IMR-90 (cell line): ENCODE results near the gene TGM2. TPM values are rescaled to one million over a fixed set of nuclear protein-coding genes. Genes with fewer than 3 reads are reported as not detected.

Experiments used
- ATAC-seq: fragments of 200-7000 bp; cut with Tn5 transposase; 2 replicates; pipeline ENCODE4 v1.9.1; 2020; ENCODE audit warnings: low read depth, mild to moderate bottlenecking, moderate library complexity
- BruUV-seq: library from RNA; stranded (reverse); fragments of 400-500 nt; replicated peaks from 2 replicates; lab custom pipeline; 2021; lab: Mats Ljungman, UMichigan
- CTCF ChIA-PET: fragments of 300-600 bp; formaldehyde crosslinking; extraction: SDS; loops from one replicate; lab custom pipeline; 2021; ENCODE audit warnings: antibody characterized with exemption; lab: Yijun Ruan, JAX
- POLR2A ChIA-PET: fragments of 300-600 bp; sonication (Branson Sonifier 250); formaldehyde crosslinking; loops from one replicate; lab custom pipeline; 2022; ENCODE audit warnings: antibody characterized with exemption; ENCODE audit not compliant: unreplicated experiment; lab: Charles Lee
- DNase-seq: peaks from one replicate; pipeline ENCODE4 v3.0.0; 2013
- H2AFZ ChIP-seq: replicated peaks from 2 replicates; pipeline ENCODE3; 2013; ENCODE audit warnings: low read length, mild to moderate bottlenecking; ENCODE audit not compliant: poor library complexity
- H2AK5ac ChIP-seq: 2 replicates; pipeline ENCODE4 v1.6.1; 2013; ENCODE audit warnings: low read depth, low read length, inconsistent platforms
- H2AK9ac ChIP-seq: replicated peaks from 2 replicates; pipeline ENCODE3; 2013; ENCODE audit warnings: mild to moderate bottlenecking, low read depth, low read length, moderate library complexity; ENCODE audit not compliant: poor library complexity
- H2BK120ac ChIP-seq: 2 replicates; pipeline ENCODE4 v1.6.1; 2013; ENCODE audit warnings: low read depth, low read length, inconsistent platforms
- H2BK15ac ChIP-seq: 3 replicates; pipeline ENCODE4 v1.6.1; 2013; ENCODE audit warnings: low read depth, low read length, inconsistent platforms
- H2BK20ac ChIP-seq: 2 replicates; pipeline ENCODE4 v1.6.1; 2013; ENCODE audit warnings: low read depth, mild to moderate bottlenecking, inconsistent platforms, low read length, moderate library complexity
- H2BK5ac ChIP-seq: 2 replicates; pipeline ENCODE4 v1.6.1; 2013; ENCODE audit warnings: mild to moderate bottlenecking, low read depth, low read length, inconsistent platforms; ENCODE audit not compliant: poor library complexity, severe bottlenecking
- H3K14ac ChIP-seq: replicated peaks from 2 replicates; pipeline ENCODE4 v1.6.1; 2013; ENCODE audit warnings: low read depth, low read length, inconsistent platforms
- H3K18ac ChIP-seq: 2 replicates; pipeline ENCODE4 v1.6.1; 2013; ENCODE audit warnings: low read depth, low read length, control low read depth
- H3K23ac ChIP-seq: 2 replicates; pipeline ENCODE4 v1.6.1; 2013; ENCODE audit warnings: low read depth, low read length, inconsistent platforms
- H3K27ac ChIP-seq: 2 replicates; pipeline ENCODE4 v1.5.1; 2013; ENCODE audit warnings: mild to moderate bottlenecking, control low read depth, low read length; ENCODE audit not compliant: insufficient read depth
- H3K27me3 ChIP-seq: 2 replicates; pipeline ENCODE4 v1.6.1; 2013; ENCODE audit warnings: low read length; ENCODE audit not compliant: control insufficient read depth, insufficient read depth
- H3K36me3 ChIP-seq: 2 replicates; pipeline ENCODE4 v1.6.1; 2013; ENCODE audit warnings: low read length, mixed read lengths; ENCODE audit not compliant: control insufficient read depth, insufficient read depth
- H3K4ac ChIP-seq: 2 replicates; pipeline ENCODE4 v1.6.1; 2013; ENCODE audit warnings: low read depth, low read length, inconsistent platforms
- H3K4me1 ChIP-seq: 2 replicates; pipeline ENCODE4 v1.6.1; 2013; ENCODE audit warnings: low read length, mixed read lengths; ENCODE audit not compliant: control insufficient read depth, insufficient read depth
- H3K4me2 ChIP-seq: 2 replicates; pipeline ENCODE4 v1.6.1; 2013; ENCODE audit warnings: low read depth, mild to moderate bottlenecking, control low read depth, low read length, moderate library complexity
- H3K4me3 ChIP-seq: 2 replicates; pipeline ENCODE4 v1.5.1; 2013; ENCODE audit warnings: low read depth, mild to moderate bottlenecking, control low read depth, low read length, moderate library complexity; ENCODE audit not compliant: insufficient read depth
- H3K56ac ChIP-seq: 2 replicates; pipeline ENCODE4 v1.6.1; 2013; ENCODE audit warnings: low read length, inconsistent platforms; ENCODE audit not compliant: insufficient read depth; ENCODE audit errors: extremely low read depth
- H3K79me1 ChIP-seq, 2 experiments: 2 replicates each; pipeline ENCODE4 v1.6.1; 2013; ENCODE audit warnings: low read length in 2 of 2, inconsistent platforms in 1 of 2, low read depth in 1 of 2
- H3K9ac ChIP-seq: 2 replicates; pipeline ENCODE4 v1.6.1; 2013; ENCODE audit warnings: low read depth, low read length, control low read depth
- H3K9me1 ChIP-seq: 2 replicates; pipeline ENCODE4 v1.6.1; 2013; ENCODE audit warnings: low read length, inconsistent platforms; ENCODE audit not compliant: insufficient read depth
- H3K9me3 ChIP-seq: 2 replicates; pipeline ENCODE4 v1.6.1; 2013; ENCODE audit warnings: low read length; ENCODE audit not compliant: control insufficient read depth, insufficient read depth
- H4K20me1 ChIP-seq: 2 replicates; pipeline ENCODE4 v1.6.1; 2013; ENCODE audit warnings: low read length, inconsistent platforms; ENCODE audit not compliant: insufficient read depth
- H4K5ac ChIP-seq: 2 replicates; pipeline ENCODE4 v1.6.1; 2013; ENCODE audit warnings: mild to moderate bottlenecking, low read depth, low read length, control low read depth
- H4K8ac ChIP-seq, 2 experiments: 2 replicates each; pipeline ENCODE4 v1.6.1; 2013; ENCODE audit warnings: low read depth in 2 of 2, low read length in 2 of 2, control low read depth in 1 of 2, inconsistent platforms in 1 of 2
- H4K91ac ChIP-seq: 2 replicates; pipeline ENCODE4 v1.6.1; 2013; ENCODE audit warnings: low read depth, low read length, inconsistent platforms; ENCODE audit not compliant: insufficient read depth
- BHLHE40 ChIP-seq: fragments of 150-350 bp; IDR thresholded peaks from 2 replicates; pipeline ENCODE4 v1.6.1; 2016; ENCODE audit warnings: mild to moderate bottlenecking, low read depth, low read length
- CEBPB ChIP-seq: IDR thresholded peaks from 2 replicates; pipeline ENCODE4 v1.6.1; 2012; ENCODE audit warnings: low read depth, low read length, improper control_type of control experiment
- CHD1 ChIP-seq: IDR thresholded peaks from 2 replicates; pipeline ENCODE4 v1.6.1; 2012; ENCODE audit warnings: low read depth, low read length, improper control_type of control experiment
- ELK1 ChIP-seq: fragments of 150-350 bp; IDR thresholded peaks from 2 replicates; pipeline ENCODE4 v1.6.1; 2016; ENCODE audit warnings: low read depth, mild to moderate bottlenecking, low read length, moderate library complexity, borderline replicate concordance
- NFE2L2 ChIP-seq: fragments of 150-350 bp; IDR thresholded peaks from 2 replicates; pipeline ENCODE4 v1.6.1; 2016; ENCODE audit warnings: low read depth, mild to moderate bottlenecking, low read length
- POLR2A ChIP-seq: IDR thresholded peaks from 2 replicates; pipeline ENCODE4 v1.6.1; 2012; ENCODE audit warnings: mild to moderate bottlenecking, low read depth, low read length
- RAD21 ChIP-seq: IDR thresholded peaks from 2 replicates; pipeline ENCODE4 v1.6.1; 2012; ENCODE audit warnings: low read length, improper control_type of control experiment
- RCOR1 ChIP-seq: IDR thresholded peaks from 2 replicates; pipeline ENCODE4 v1.6.1; 2012; ENCODE audit warnings: mild to moderate bottlenecking, low read length, improper control_type of control experiment; ENCODE audit not compliant: insufficient replicate concordance
- RFX5 ChIP-seq: IDR thresholded peaks from 2 replicates; pipeline ENCODE4 v1.8.0; 2012; ENCODE audit warnings: low read depth, mild to moderate bottlenecking, low read length, moderate library complexity
- SMC3 ChIP-seq: fragments of 150-350 bp; IDR thresholded peaks from 2 replicates; pipeline ENCODE4 v1.6.1; 2016; ENCODE audit warnings: low read depth, mild to moderate bottlenecking, antibody characterized with exemption, low read length, moderate library complexity
- USF2 ChIP-seq: fragments of 150-350 bp; IDR thresholded peaks from 2 replicates; pipeline ENCODE4 v1.6.1; 2017; ENCODE audit warnings: mild to moderate bottlenecking, antibody characterized with exemption, low read length, low read depth
- WGBS, 2 experiments: methylation state at CpG; one replicate each; pipeline versions ENCODE4 v1.1.5 to v1.1.7; 2013; ENCODE audit warnings: missing lambda C conversion rate in 2 of 2; ENCODE audit not compliant: insufficient read length in 1 of 2; ENCODE audit errors: extremely low coverage in 2 of 2; 5-methylcytosine and 5-hydroxymethylcytosine counted together
- dilution Hi-C: fragments of 300-500 bp; cut with HindIII; formaldehyde crosslinking; loops from one replicate; pipeline ENCODE4 v1.14.3; 2018; ENCODE audit warnings: low sequenced_read_pairs; ENCODE audit not compliant: unreplicated experiment
- in situ Hi-C: fragments of 300-500 bp; cut with MboI; formaldehyde crosslinking; loops from 3 replicates; pipeline ENCODE4 v1.14.3; 2019; ENCODE audit warnings: low sequenced_read_pairs, inconsistent platforms, mixed read lengths
- intact Hi-C: fragments of 100-400 bp; cut with micrococcal nuclease; formaldehyde crosslinking; loops from 2 replicates; pipeline ENCODE4 v1.10.0; 2022
- polyA plus RNA-seq, 3 experiments: library from polyadenylated mRNA; depleted of rRNA; stranded (reverse); fragments of >200 nt; gene quantifications; 2 replicates each; pipeline ENCODE4 v1.2.3, GENCODE V29; 2012; ENCODE audit warnings: low replicate concordance in 1 of 3
- total RNA-seq: library from RNA; depleted of rRNA; stranded (reverse); fragments of >200 nt; gene quantifications from 2 replicates; pipeline ENCODE4 v1.2.3, GENCODE V29; 2012

Gene TGM2
- total and polyA plus RNA-seq, 2 of the 4 experiments (the other 2 are of a cell fraction) = 239 to 268 TPM

GRCh38 chr20:38203337-38203980 lies 38.4 kb upstream of the TGM2 start:
- CTCF ChIA-PET = no interaction called here

More at GRCh38 chr20:38203337-38203980, 38.4 kb upstream of the TGM2 start:
- H2BK120ac ChIP-seq = peak overlapping the region; percentile 60; the same call in 1 of the 2 replicates
- H3K23ac ChIP-seq = no peak overlapping the region
- peak overlapping the region; percentile 3 for H2BK5ac ChIP-seq
- ATAC-seq (no peak), DNase-seq (no peak)
- 0 out of 2 replicates have a peak overlapping the region, but pooled peaks have one; percentile 46 for H3K4ac ChIP-seq
- intact Hi-C loops (no loop called here), in situ Hi-C loops (no loop called here), dilution Hi-C loops (no loop called here)
- no peak overlapping the region for H2AK9ac ChIP-seq
- H3K56ac ChIP-seq = no peak overlapping the region
- no peak overlapping the region for H3K27ac ChIP-seq
- no peak overlapping the region for H3K4me2 ChIP-seq
- H3K27me3 ChIP-seq = no peaks in the 10 kb centered on the region
- H3K79me1 ChIP-seq = no peaks in the 10 kb centered on the region
- no peak overlapping the region for H3K4me3 ChIP-seq
- no peak overlapping the region for H3K14ac ChIP-seq
- POLR2A ChIA-PET = no interaction called here
- H2BK20ac ChIP-seq = peak overlapping the region; percentile 22; the same call in 1 of the 2 replicates
- peak overlapping the region; percentile 35; the same call in 1 of the 2 replicates for H3K18ac ChIP-seq
- no peaks in the 10 kb centered on the region for H3K9me3 ChIP-seq
- H2BK15ac ChIP-seq = 0 out of 3 replicates have a peak overlapping the region, but pooled peaks have one; percentile 20
- no TSS peak for BruUV-seq
- no peaks in the 10 kb centered on the region for H3K36me3 ChIP-seq
- H4K5ac ChIP-seq = peak overlapping the region; percentile 23; the same call in 1 of the 2 replicates
- no peaks in the 10 kb centered on the region for H4K20me1 ChIP-seq
- no peak overlapping the region for H4K91ac ChIP-seq
- TF ChIP-seq RFX5 (no peak), SMC3 (no peak), CHD1 (no peak), USF2 (no peak), RCOR1 (no peak), CEBPB (no peak), NFE2L2 (no peak), RAD21 (no peak), BHLHE40 (no peak), ELK1 (no peak), POLR2A (no peak)
- WGBS, 2 experiments = 100% methylated on average over 2 of the region's 6 CpGs; no CpG with 5 or more reads in 1 of the 2 experiments
- no peak overlapping the region for H4K8ac ChIP-seq
- H2AK5ac ChIP-seq = 0 out of 2 replicates have a peak overlapping the region, but pooled peaks have one; percentile 43
- peaks cover 20% of the 10 kb centered on the region for H3K4me1 ChIP-seq
- no peak overlapping the region for H3K9ac ChIP-seq
- H3K9me1 ChIP-seq = peaks cover 26% of the 10 kb centered on the region
- no peak overlapping the region for H2AFZ ChIP-seq
